H9 (cell line): ENCODE results near the gene KAZN. TPM values are rescaled to one million over a fixed set of nuclear protein-coding genes. Genes with fewer than 3 reads are reported as not detected.

ENCODE experiments used
- DNase-seq: peaks from one replicate; pipeline ENCODE4 v3.0.0-alpha.2; 2017
- H2AFZ ChIP-seq: one replicate; pipeline ENCODE4 v1.6.1; 2013; ENCODE audit warnings: mild to moderate bottlenecking, low read length, control low read depth, moderate library complexity
- H2AK5ac ChIP-seq: 2 replicates; pipeline ENCODE4 v1.6.1; 2013; ENCODE audit warnings: low read length, control low read depth, mixed read lengths; ENCODE audit not compliant: insufficient read length
- H2BK120ac ChIP-seq: one replicate; pipeline ENCODE4 v1.6.1; 2013; ENCODE audit warnings: low read depth, mild to moderate bottlenecking, low read length, control low read depth, inconsistent platforms; ENCODE audit not compliant: poor library complexity, severe bottlenecking
- H2BK12ac ChIP-seq: 2 replicates; pipeline ENCODE4 v1.6.1; 2013; ENCODE audit warnings: low read length, control low read depth, mixed read lengths, low read depth; ENCODE audit not compliant: insufficient read length
- H2BK15ac ChIP-seq: 2 replicates; pipeline ENCODE4 v1.6.1; 2013; ENCODE audit warnings: low read depth, low read length, control low read depth
- H2BK20ac ChIP-seq: one replicate; pipeline ENCODE4 v1.6.1; 2013; ENCODE audit warnings: low read depth, mild to moderate bottlenecking, low read length, control low read depth, inconsistent platforms; ENCODE audit not compliant: poor library complexity, severe bottlenecking
- H2BK5ac ChIP-seq: 2 replicates; pipeline ENCODE4 v1.6.1; 2013; ENCODE audit warnings: low read length, control low read depth, mixed read lengths; ENCODE audit not compliant: insufficient read length
- H3K14ac ChIP-seq: 2 replicates; pipeline ENCODE4 v1.6.1; 2013; ENCODE audit warnings: low read length, control low read depth; ENCODE audit not compliant: insufficient read depth
- H3K18ac ChIP-seq: 2 replicates; pipeline ENCODE4 v1.6.1; 2013; ENCODE audit warnings: low read depth, mild to moderate bottlenecking, mixed read lengths, low read length, control low read depth; ENCODE audit not compliant: insufficient read length
- H3K23ac ChIP-seq: 2 replicates; pipeline ENCODE4 v1.6.1; 2013; ENCODE audit warnings: low read length, control low read depth, mixed read lengths, low read depth; ENCODE audit not compliant: insufficient read length
- H3K23me2 ChIP-seq: 2 replicates; pipeline ENCODE4 v1.6.1; 2013; ENCODE audit warnings: low read depth, mild to moderate bottlenecking, mixed read lengths, low read length, control low read depth; ENCODE audit not compliant: insufficient read length, poor library complexity, severe bottlenecking
- H3K27ac ChIP-seq: 2 replicates; pipeline ENCODE4 v1.5.1; 2013; ENCODE audit warnings: low read length, control low read depth, mixed read lengths, low read depth; ENCODE audit not compliant: insufficient read length
- H3K27me3 ChIP-seq: 2 replicates; pipeline ENCODE4 v1.6.1; 2013; ENCODE audit warnings: low read length, control low read depth, inconsistent platforms; ENCODE audit not compliant: insufficient read depth
- H3K4ac ChIP-seq: 2 replicates; pipeline ENCODE4 v1.6.1; 2013; ENCODE audit warnings: low read depth, mild to moderate bottlenecking, control low read depth, inconsistent platforms, low read length, moderate library complexity
- H3K4me1 ChIP-seq: 2 replicates; pipeline ENCODE4 v1.6.1; 2013; ENCODE audit warnings: low read length, control low read depth, inconsistent platforms; ENCODE audit not compliant: insufficient read depth
- H3K4me2 ChIP-seq: 2 replicates; pipeline ENCODE4 v1.6.1; 2013; ENCODE audit warnings: low read length, control low read depth, mixed read lengths; ENCODE audit not compliant: insufficient read length, insufficient read depth
- H3K56ac ChIP-seq: 2 replicates; pipeline ENCODE4 v1.6.1; 2013; ENCODE audit warnings: low read depth, mild to moderate bottlenecking, mixed read lengths, low read length, control low read depth; ENCODE audit not compliant: insufficient read length
- H3K79me1 ChIP-seq: 2 replicates; pipeline ENCODE4 v1.6.1; 2013; ENCODE audit warnings: low read depth, mild to moderate bottlenecking, moderate library complexity, low read length, control low read depth, inconsistent platforms; ENCODE audit not compliant: insufficient read depth, poor library complexity, severe bottlenecking
- H3K79me2 ChIP-seq: 2 replicates; pipeline ENCODE4 v1.6.1; 2013; ENCODE audit warnings: low read length, control low read depth, inconsistent platforms; ENCODE audit not compliant: insufficient read depth
- H3K9ac ChIP-seq: 2 replicates; pipeline ENCODE4 v1.6.1; 2013; ENCODE audit warnings: low read length, control low read depth, mixed read lengths; ENCODE audit not compliant: insufficient read length; ENCODE audit errors: extremely low read depth
- H3K9me3 ChIP-seq: one replicate; pipeline ENCODE4 v1.6.1; 2013; ENCODE audit warnings: low read depth, low read length, inconsistent platforms; ENCODE audit not compliant: control insufficient read depth
- H3T11ph ChIP-seq: one replicate; pipeline ENCODE4 v1.6.1; 2013; ENCODE audit warnings: mild to moderate bottlenecking, low read length, control low read depth, inconsistent platforms
- H4K20me1 ChIP-seq: one replicate; pipeline ENCODE4 v1.6.1; 2013; ENCODE audit not compliant: control insufficient read depth, insufficient read length, insufficient read depth
- H4K5ac ChIP-seq: 2 replicates; pipeline ENCODE4 v1.6.1; 2013; ENCODE audit warnings: low read depth, mild to moderate bottlenecking, mixed read lengths, low read length, control low read depth; ENCODE audit not compliant: insufficient read length
- H4K8ac ChIP-seq: replicated peaks from 2 replicates; pipeline ENCODE4 v1.6.1; 2013; ENCODE audit warnings: low read length, control low read depth, mixed read lengths, low read depth; ENCODE audit not compliant: insufficient read length
- H4K91ac ChIP-seq: 2 replicates; pipeline ENCODE4 v1.6.1; 2013; ENCODE audit warnings: low read depth, mild to moderate bottlenecking, moderate library complexity, mixed read lengths, low read length, control low read depth; ENCODE audit not compliant: insufficient read length
- H3K27ac Mint-ChIP-seq, 3 experiments: 2 replicates in 2 of 3; 3 replicates in 1 of 3; pipeline ENCODE4 v1.8.0; 2020 to 2021; ENCODE audit warnings: mixed read lengths in 3 of 3, mild to moderate bottlenecking in 1 of 3, moderate library complexity in 1 of 3
- H3K27me3 Mint-ChIP-seq: 2 replicates; pipeline ENCODE4 v1.8.0; 2021; ENCODE audit warnings: low read depth, mild to moderate bottlenecking, moderate library complexity, mixed read lengths
- H3K36me3 Mint-ChIP-seq, 3 experiments: 2 replicates in 2 of 3; 3 replicates in 1 of 3; pipeline ENCODE4 v1.8.0; 2020 to 2021; ENCODE audit warnings: low read depth in 3 of 3, mixed read lengths in 3 of 3; ENCODE audit not compliant: insufficient read depth in 1 of 3
- H3K4me1 Mint-ChIP-seq, 2 experiments: 2 replicates each; pipeline ENCODE4 v1.8.0; 2020; ENCODE audit warnings: mixed read lengths in 2 of 2
- H3K4me3 Mint-ChIP-seq, 2 experiments: 2 replicates in 1 of 2; 3 replicates in 1 of 2; pipeline ENCODE4 v1.8.0; 2020 to 2021; ENCODE audit warnings: mild to moderate bottlenecking in 2 of 2, mixed read lengths in 2 of 2, moderate library complexity in 1 of 2
- H3K9me3 Mint-ChIP-seq, 2 experiments: 2 replicates in 1 of 2; 3 replicates in 1 of 2; pipeline ENCODE4 v1.8.0; 2020; ENCODE audit warnings: mild to moderate bottlenecking in 2 of 2, mixed read lengths in 2 of 2, moderate library complexity in 1 of 2
- WGBS: extraction: QIAGEN DNeasy Blood & Tissue Kit; methylation state at CpG from one replicate; pipeline ENCODE4 v1.1.7; 2013; ENCODE audit warnings: missing lambda C conversion rate, low lambda C conversion rate, mixed read lengths; ENCODE audit not compliant: insufficient read length; ENCODE audit errors: extremely low coverage; 5-methylcytosine and 5-hydroxymethylcytosine counted together
- total RNA-seq: library from RNA; stranded (reverse); gene quantifications from 2 replicates; pipeline ENCODE4 v1.2.1, GENCODE V29; 2021
- TF ChIP-seq, protein P1 (sequence below): fragments of 200-600 bp; sonication (generic); conservative IDR thresholded peaks from 3 replicates; pipeline ENCODE4 v1.8.0; 2021; ENCODE audit warnings: antibody characterized with exemption, mild to moderate bottlenecking

KAZN gene
- total RNA-seq, 1 experiment from 2014 or later = 7.6 TPM

DNA sequence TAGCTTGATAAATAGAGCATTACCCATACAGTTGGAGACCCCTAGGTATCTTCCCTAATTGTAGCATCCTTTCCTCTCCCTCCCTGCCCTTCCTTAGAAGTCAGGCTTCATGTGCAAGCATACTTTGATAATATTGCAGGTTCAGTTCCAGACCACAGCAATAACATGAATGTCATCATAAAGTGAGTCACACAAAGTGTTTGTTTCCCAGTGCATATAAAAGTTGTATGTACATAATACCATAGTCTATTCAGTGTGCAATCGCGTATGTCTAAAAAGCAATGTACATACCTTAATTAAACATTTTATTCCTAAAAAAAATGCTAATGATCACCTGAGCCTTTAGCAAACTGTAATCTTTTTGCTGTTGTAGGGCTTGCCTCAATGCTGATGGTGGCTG is 33.4 kb upstream of the KAZN start:
- H3K4me2 ChIP-seq = no peak overlapping the region
- H3K56ac ChIP-seq = no peak overlapping the region
- no peak overlapping the region for H3T11ph ChIP-seq
- Mint-ChIP-seq H3K27me3 (peaks cover 11% of the 10 kb centered on the region), H3K36me3 (peaks cover 0 to 12% (median 0%) of the 10 kb centered on the region in 3 experiments; a peak in 1 of 7 replicates), H3K27ac (no peak overlapping the region), H3K9me3 (peaks cover 12 to 13% of the 10 kb centered on the region in 2 experiments; a peak in 3 of 5 replicates), H3K4me1 (no peaks in the 10 kb centered on the region), H3K4me3 (no peak overlapping the region)
- no peak overlapping the region for H2BK5ac ChIP-seq
- H3K27me3 ChIP-seq = no peaks in the 10 kb centered on the region
- no peak overlapping the region for H2BK15ac ChIP-seq
- H3K9me3 ChIP-seq = no peaks in the 10 kb centered on the region
- no peak overlapping the region for H2AFZ ChIP-seq
- no peak overlapping the region for H3K4ac ChIP-seq
- no peaks in the 10 kb centered on the region for H3K4me1 ChIP-seq
- no peak for DNase-seq
- H2BK20ac ChIP-seq = no peak overlapping the region
- H3K79me2 ChIP-seq = no peaks in the 10 kb centered on the region
- no peak overlapping the region for H2AK5ac ChIP-seq
- H3K18ac ChIP-seq = no peak overlapping the region
- H4K8ac ChIP-seq = no peak overlapping the region
- H3K27ac ChIP-seq = no peak overlapping the region
- WGBS = no CpG with 5 or more reads among the region's 2 CpGs
- H3K23me2 ChIP-seq = no peaks in the 10 kb centered on the region
- no peak overlapping the region for H4K5ac ChIP-seq
- H3K23ac ChIP-seq = no peak overlapping the region
- no peaks in the 10 kb centered on the region for H4K20me1 ChIP-seq
- no peak overlapping the region for H4K91ac ChIP-seq
- H3K14ac ChIP-seq = no peak overlapping the region
- TF ChIP-seq, protein P1, sequence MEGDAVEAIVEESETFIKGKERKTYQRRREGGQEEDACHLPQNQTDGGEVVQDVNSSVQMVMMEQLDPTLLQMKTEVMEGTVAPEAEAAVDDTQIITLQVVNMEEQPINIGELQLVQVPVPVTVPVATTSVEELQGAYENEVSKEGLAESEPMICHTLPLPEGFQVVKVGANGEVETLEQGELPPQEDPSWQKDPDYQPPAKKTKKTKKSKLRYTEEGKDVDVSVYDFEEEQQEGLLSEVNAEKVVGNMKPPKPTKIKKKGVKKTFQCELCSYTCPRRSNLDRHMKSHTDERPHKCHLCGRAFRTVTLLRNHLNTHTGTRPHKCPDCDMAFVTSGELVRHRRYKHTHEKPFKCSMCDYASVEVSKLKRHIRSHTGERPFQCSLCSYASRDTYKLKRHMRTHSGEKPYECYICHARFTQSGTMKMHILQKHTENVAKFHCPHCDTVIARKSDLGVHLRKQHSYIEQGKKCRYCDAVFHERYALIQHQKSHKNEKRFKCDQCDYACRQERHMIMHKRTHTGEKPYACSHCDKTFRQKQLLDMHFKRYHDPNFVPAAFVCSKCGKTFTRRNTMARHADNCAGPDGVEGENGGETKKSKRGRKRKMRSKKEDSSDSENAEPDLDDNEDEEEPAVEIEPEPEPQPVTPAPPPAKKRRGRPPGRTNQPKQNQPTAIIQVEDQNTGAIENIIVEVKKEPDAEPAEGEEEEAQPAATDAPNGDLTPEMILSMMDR = no peak
- no peak overlapping the region for H3K9ac ChIP-seq
- no peaks in the 10 kb centered on the region for H3K79me1 ChIP-seq
- H2BK120ac ChIP-seq = no peak overlapping the region
- no peak overlapping the region for H2BK12ac ChIP-seq
